GM18517 (cell line): ENCODE data around the gene PCDHGA12.

ENCODE experiments used
- ATAC-seq: cut with Tn5 transposase; IDR thresholded peaks from one replicate; pipeline ENCODE4 v1.9.1; 2021; ENCODE audit warnings: mild to moderate bottlenecking, moderate library complexity; ENCODE audit not compliant: unreplicated experiment

The PCDHGA12 gene

DNA sequence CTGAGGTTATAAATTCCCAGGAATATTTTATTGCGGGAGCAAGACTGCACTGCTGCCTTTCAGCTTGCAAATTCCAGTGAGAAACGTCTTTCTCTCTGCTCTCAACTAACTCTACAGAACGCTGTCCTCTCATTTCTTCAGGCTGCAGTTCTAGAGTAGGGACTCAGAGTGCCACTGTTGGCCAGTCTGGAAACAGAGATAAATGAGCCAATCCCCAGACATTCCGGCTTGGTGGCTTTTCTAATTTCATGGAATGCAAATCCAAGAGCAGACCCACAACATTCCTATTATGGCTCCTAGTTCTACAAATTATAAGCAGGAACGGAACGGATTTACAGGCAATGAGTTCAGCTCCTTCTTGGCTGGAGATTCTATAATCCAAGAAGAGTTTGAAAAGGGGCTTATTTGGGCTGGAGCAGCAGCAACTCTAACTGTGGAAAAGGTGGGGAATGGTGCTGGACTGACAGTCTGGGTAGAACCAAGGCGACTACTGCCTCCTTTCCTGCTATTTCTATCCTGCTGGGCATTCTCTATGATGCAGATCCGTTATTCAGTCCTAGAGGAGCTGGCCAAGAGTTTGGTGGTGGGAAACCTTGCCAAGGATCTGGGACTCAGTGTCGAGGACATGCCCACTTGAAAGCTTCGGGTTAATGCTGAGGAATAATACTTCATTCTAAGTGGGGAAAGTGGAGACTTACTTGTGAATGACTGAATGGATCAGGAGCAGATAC lies 9.3 kb downstream of the PCDHGA12 start:
- ATAC-seq: no peak

DNA sequence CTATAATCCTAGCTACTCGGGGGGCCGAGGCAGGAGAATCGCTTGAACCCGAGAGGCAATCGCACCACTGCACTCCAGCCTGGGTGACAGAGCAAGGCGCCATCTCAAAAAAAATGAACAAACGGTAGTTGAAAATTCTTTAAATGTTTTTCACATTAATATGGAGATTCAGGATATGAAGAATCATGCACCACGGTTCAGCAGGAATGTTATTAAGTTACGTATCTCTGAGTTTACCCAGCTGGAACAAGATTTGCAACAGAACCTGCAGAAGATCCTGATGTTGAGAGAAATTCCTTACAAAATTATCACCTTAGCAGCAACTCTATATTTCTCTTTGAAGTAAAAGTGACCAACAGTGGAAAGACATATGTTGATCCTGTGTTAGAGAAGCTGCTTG lies 10.0 kb downstream of the PCDHGA12 start:
- no peak for ATAC-seq

DNA sequence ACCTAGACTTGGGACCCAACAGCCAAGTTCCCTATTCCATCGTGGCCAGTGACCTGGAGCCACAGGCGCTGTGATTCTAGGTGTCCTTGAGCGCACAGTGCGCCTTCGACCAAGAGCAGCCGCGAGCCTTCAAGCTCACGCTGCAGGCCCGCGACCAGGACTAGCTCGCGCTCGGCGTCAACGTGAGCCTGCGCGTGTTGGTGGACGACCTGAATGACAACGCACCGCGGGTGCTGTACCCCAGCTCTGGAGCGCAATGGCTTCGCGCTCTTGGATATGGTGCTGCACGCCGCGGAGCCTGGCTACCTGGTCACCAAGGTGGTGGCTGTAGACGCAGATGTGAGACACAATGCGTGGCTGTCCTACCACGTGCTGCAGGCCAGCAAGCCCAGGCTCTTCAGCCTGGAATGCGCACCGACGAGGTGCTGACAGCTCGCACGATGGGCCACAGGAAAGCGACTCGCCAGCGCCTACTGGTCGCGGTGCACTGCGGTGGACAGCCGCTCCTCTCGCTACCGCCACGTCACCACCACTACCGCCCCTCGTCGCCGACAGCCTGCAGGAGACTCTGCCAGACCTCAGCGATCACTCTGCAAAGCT lies 11.4 kb downstream of the PCDHGA12 start:
- no peak for ATAC-seq

DNA sequence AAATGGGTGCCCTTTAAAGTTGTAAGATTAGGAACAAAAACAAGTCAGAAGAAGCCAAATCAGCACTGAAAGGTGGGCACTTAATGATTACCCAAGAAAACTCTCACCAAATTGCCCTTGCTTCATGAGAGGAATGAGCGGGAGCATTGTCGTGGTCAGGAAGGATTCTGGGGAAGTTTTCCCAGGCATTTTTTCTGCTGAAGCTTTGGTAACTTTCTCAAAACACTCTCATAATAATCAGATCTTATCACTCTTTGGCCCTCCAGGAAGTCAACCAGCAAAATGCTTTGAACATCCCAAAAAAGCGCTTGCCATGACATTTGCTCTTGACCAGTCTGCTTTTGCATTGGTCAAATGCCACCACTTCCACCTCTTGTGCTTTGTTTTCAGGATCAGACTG lies 35.0 kb downstream of the PCDHGA12 start:
- no peak for ATAC-seq

DNA sequence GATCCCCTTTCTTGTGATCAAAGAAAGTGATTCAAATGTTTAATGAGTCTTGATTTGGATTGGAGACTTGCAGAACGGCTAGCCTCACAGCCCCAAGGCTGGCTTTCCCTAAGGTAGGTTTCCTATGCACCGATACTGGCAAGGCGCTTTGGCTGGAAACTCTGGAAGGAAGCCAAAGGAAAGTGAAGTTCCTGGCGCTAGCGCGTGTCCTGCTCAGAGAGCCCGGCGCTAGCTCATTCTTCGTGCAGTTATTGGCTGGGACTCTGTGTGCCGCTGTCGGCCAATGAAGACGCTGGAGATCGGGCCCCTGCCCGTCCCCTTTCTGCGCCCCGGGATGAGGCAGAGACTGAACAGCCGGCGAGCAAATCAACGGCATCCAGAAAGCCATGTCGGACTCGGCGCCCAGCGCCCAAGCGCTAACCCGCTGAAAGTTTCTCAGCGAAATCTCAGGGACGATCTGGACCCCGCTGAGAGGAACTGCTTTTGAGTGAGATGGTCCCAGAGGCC lies 45.4 kb downstream of the PCDHGA12 start, which contains the start of gene PCDHGC3:
Gene PCDHGC3, plus strand, starts transcription at position 342 of the 507 bp plus-strand sequence. Its CDS starts 151 bp downstream, at position 493.
- peak; percentile 99 for ATAC-seq

DNA sequence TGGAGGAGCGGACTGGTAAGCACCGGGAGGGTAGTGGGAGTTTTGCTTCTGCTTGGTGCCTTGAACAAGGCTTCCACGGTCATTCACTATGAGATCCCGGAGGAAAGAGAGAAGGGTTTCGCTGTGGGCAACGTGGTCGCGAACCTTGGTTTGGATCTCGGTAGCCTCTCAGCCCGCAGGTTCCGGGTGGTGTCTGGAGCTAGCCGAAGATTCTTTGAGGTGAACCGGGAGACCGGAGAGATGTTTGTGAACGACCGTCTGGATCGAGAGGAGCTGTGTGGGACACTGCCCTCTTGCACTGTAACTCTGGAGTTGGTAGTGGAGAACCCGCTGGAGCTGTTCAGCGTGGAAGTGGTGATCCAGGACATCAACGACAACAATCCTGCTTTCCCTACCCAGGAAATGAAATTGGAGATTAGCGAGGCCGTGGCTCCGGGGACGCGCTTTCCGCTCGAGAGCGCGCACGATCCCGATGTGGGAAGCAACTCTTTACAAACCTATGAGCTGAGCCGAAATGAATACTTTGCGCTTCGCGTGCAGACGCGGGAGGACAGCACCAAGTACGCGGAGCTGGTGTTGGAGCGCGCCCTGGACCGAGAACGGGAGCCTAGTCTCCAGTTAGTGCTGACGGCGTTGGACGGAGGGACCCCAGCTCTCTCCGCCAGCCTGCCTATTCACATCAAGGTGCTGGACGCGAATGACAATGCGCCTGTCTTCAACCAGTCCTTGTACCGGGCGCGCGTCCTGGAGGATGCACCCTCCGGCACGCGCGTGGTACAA lies 46.0 kb downstream of the PCDHGA12 start:
- peak; percentile 20 for ATAC-seq

DNA sequence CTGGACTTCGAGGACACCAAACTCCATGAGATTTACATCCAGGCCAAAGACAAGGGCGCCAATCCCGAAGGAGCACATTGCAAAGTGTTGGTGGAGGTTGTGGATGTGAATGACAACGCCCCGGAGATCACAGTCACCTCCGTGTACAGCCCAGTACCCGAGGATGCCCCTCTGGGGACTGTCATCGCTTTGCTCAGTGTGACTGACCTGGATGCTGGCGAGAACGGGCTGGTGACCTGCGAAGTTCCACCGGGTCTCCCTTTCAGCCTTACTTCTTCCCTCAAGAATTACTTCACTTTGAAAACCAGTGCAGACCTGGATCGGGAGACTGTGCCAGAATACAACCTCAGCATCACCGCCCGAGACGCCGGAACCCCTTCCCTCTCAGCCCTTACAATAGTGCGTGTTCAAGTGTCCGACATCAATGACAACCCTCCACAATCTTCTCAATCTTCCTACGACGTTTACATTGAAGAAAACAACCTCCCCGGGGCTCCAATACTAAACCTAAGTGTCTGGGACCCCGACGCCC lies 46.8 kb downstream of the PCDHGA12 start:
- no peak for ATAC-seq

DNA sequence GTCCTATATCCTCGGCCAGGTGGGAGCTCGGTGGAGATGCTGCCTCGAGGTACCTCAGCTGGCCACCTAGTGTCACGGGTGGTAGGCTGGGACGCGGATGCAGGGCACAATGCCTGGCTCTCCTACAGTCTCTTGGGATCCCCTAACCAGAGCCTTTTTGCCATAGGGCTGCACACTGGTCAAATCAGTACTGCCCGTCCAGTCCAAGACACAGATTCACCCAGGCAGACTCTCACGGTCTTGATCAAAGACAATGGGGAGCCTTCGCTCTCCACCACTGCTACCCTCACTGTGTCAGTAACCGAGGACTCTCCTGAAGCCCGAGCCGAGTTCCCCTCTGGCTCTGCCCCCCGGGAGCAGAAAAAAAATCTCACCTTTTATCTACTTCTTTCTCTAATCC lies 47.5 kb downstream of the PCDHGA12 start:
- no peak for ATAC-seq

DNA sequence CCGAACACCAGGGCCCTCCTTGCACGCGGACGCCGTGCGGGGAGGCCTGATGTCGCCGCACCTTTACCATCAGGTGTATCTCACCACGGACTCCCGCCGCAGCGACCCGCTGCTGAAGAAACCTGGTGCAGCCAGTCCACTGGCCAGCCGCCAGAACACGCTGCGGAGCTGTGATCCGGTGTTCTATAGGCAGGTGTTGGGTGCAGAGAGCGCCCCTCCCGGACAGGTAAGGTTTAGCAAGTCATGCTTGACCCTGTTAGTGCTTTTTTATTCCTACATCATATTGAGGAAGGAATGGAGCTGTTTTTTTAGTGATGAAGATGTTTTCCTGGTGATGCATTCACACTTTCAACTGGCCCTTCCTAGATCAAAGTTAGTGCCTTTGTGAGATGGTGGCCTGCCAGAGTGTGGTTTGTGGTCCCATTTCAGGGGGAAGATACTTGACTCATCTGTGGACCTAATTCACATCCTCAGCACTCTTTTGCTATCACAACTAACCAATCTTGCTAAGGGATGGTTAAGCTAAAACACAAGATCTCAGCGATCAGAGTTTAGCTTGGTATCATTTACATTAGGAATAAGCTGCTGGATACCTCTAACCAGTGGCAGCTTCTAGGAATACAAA lies 48.1 kb downstream of the PCDHGA12 start:
- ATAC-seq: no peak

DNA sequence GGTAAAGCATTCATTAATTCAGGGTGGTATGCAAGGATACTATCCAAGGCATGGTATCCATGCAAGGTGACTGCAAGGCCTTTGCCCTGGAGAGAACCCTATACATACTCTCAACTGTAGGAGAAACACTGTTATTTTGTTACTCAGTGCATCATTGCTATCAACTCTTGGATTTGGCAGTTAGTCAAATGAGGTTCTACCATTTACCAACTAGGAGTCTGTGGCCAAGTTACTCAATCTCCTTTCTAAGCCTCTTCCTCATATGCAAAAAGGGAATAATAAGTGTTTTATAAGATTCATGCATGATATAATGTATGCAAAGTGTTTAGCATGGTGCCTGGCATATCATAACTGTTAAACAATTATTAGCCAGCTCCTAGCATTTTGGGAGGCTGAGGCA lies 49.5 kb downstream of the PCDHGA12 start:
- ATAC-seq: no peak
